Measurements from ENCODE around the gene BLMH.

Gene BLMH

DNA sequence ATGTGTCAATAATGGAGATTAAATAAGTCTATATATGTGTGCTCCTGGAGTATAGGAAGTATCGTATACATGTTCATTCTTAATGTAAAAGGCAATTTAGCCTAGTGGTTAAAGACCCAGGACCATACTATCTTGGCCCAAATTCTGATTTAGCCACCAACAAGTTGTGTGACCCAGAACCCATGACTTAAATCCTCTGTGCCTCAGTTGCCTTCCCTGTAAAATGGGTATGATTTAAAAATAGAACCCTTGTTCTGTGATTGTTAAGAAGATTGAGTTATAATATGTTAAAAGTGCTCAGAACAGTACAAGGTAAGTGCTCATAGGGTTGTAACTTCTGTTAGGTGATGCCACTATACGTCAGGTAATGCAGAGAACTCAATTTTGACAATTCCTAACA is 18.8 kb upstream of the BLMH start:
- no peak overlapping the region for H2AFZ ChIP-seq
- no peaks in the 10 kb centered on the region for H3K4me1 ChIP-seq
- no peak for TF ChIP-seq CTCF (IDR thresholded peaks at IDR 0.05)
- H3K9me3 ChIP-seq (ENCODE audit: control insufficient read depth, low read length), result no peaks in the 10 kb centered on the region
- H3K9ac ChIP-seq, result no peak overlapping the region
- no peak overlapping the region for H3K4me2 ChIP-seq (ENCODE audit: low read length)
- no peaks in the 10 kb centered on the region for H3K79me2 ChIP-seq
- no peaks in the 10 kb centered on the region for H3K27me3 ChIP-seq (ENCODE audit: control insufficient read depth, insufficient read depth, low read length)
- no peaks in the 10 kb centered on the region for H3K36me3 ChIP-seq (ENCODE audit: control insufficient read depth, insufficient read depth, low read length)
- no peak overlapping the region for H3K27ac ChIP-seq
- no peak overlapping the region for H3K4me3 ChIP-seq (ENCODE audit: low read depth, low read length)

DNA sequence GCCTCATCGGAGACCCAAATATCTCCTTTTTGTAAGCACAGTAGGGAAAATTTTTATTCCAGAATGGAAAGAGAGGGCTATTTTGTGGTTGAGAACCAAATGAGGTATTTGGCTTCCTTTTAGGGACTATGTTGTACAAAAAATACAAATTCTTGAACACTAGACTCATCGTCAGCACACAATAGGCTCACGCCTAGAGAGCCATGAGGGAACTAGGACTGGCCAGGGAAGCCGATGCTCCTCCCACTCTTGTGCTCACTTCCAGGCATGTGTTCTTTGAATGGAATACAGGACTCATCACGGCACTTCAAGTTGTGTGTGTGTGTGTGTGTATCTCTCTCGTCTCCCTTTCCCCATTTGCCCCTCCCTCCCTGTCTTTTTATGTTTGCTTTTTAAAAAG is 17.8 kb upstream of the BLMH start:
- Histone ChIP-seq H2AFZ (no peak overlapping the region), H3K9me3 (ENCODE audit: control insufficient read depth, low read length) (no peaks in the 10 kb centered on the region), H3K4me1 (no peaks in the 10 kb centered on the region), H3K27me3 (ENCODE audit: control insufficient read depth, insufficient read depth, low read length) (no peaks in the 10 kb centered on the region), H3K36me3 (ENCODE audit: control insufficient read depth, insufficient read depth, low read length) (no peaks in the 10 kb centered on the region), H3K4me3 (ENCODE audit: low read depth, low read length) (no peak overlapping the region), H3K79me2 (no peaks in the 10 kb centered on the region), H3K9ac (no peak overlapping the region), H3K27ac (no peak overlapping the region), H3K4me2 (ENCODE audit: low read length) (no peak overlapping the region)
- no peak for TF ChIP-seq CTCF (IDR thresholded peaks at IDR 0.05)

- Histone ChIP-seq H3K79me2 (no peaks in the 10 kb centered on the region), H3K9me3 (ENCODE audit: control insufficient read depth, low read length) (no peaks in the 10 kb centered on the region), H3K27me3 (ENCODE audit: control insufficient read depth, insufficient read depth, low read length) (no peaks in the 10 kb centered on the region), H3K4me1 (no peaks in the 10 kb centered on the region), H3K27ac (no peak overlapping the region), H3K4me2 (ENCODE audit: low read length) (no peak overlapping the region), H3K36me3 (ENCODE audit: control insufficient read depth, insufficient read depth, low read length) (no peaks in the 10 kb centered on the region), H3K9ac (no peak overlapping the region), H3K4me3 (ENCODE audit: low read depth, low read length) (no peak overlapping the region), H2AFZ (no peak overlapping the region)
- TF ChIP-seq CTCF (IDR thresholded peaks at IDR 0.05), result no peak
These were observed 16.7 kb upstream of the BLMH start for GRCh38 chr17:30308406-30308805.

DNA sequence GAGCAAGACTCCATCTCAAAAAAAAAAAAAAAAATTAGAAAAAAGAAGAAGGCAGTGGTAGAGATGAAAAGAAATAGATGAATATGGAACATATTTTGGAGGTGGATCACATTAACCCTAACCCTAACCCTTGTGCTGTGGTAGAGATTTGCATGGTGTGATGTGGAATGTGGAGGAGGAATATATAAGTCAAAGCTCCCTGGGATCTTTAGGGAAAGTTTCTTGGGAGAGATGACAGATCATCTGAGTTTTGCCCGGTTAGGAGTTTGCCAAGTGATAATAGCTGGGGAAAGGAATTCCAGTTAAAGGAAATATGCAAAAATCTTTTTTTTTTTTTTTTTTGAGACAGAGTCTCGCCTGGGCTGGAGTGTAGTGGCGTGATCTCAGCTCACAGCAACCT is 13.0 kb upstream of the BLMH start:
- H3K9ac ChIP-seq, result no peak overlapping the region
- H2AFZ ChIP-seq, result no peak overlapping the region
- no peaks in the 10 kb centered on the region for H3K36me3 ChIP-seq (ENCODE audit: control insufficient read depth, insufficient read depth, low read length)
- H3K27ac ChIP-seq, result no peak overlapping the region
- H3K4me3 ChIP-seq (ENCODE audit: low read depth, low read length), result no peak overlapping the region
- no peaks in the 10 kb centered on the region for H3K9me3 ChIP-seq (ENCODE audit: control insufficient read depth, low read length)
- no peaks in the 10 kb centered on the region for H3K27me3 ChIP-seq (ENCODE audit: control insufficient read depth, insufficient read depth, low read length)
- no peak for TF ChIP-seq CTCF (IDR thresholded peaks at IDR 0.05)
- no peak overlapping the region for H3K4me2 ChIP-seq (ENCODE audit: low read length)
- no peaks in the 10 kb centered on the region for H3K79me2 ChIP-seq
- no peaks in the 10 kb centered on the region for H3K4me1 ChIP-seq

DNA sequence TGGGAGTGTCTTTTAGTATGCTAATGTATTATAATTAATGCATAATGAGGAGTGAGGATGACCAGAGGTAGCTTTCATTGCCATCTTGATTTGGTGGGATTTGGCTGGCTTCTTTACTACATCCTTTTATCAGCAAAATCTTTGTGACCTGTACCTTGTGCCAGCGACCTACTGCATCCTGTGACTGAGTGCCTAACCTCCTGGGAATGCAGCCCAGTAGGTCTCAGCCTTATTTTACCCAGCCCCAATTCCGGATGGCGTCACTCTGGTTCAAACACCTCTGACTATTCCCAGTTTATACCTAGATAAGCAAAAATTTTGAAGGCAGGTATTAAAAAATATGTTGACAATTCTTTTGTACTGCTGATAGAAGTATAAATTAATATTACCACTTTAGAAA is 10.5 kb upstream of the BLMH start:
- H3K4me1 ChIP-seq, result no peaks in the 10 kb centered on the region
- no peaks in the 10 kb centered on the region for H3K79me2 ChIP-seq
- H3K27me3 ChIP-seq (ENCODE audit: control insufficient read depth, insufficient read depth, low read length), result no peaks in the 10 kb centered on the region
- H3K9me3 ChIP-seq (ENCODE audit: control insufficient read depth, low read length), result no peaks in the 10 kb centered on the region
- no peak for TF ChIP-seq CTCF (IDR thresholded peaks at IDR 0.05)
- no peaks in the 10 kb centered on the region for H3K36me3 ChIP-seq (ENCODE audit: control insufficient read depth, insufficient read depth, low read length)
- H3K4me3 ChIP-seq (ENCODE audit: low read depth, low read length), result no peak overlapping the region
- no peak overlapping the region for H3K27ac ChIP-seq
- H3K4me2 ChIP-seq (ENCODE audit: low read length), result no peak overlapping the region
- H3K9ac ChIP-seq, result no peak overlapping the region
- H2AFZ ChIP-seq, result no peak overlapping the region
